Astrocyte (in vitro differentiated cells and primary cell): Measurements from ENCODE around the gene ST6GALNAC3. TPM values are rescaled to one million over a fixed set of nuclear protein-coding genes. Genes with fewer than 3 reads are reported as not detected.

ENCODE experiments used
- DNase-seq: peaks from one replicate; pipeline ENCODE4 v3.0.0-alpha.2; 2010; ENCODE audit warnings: low read depth
- FAIRE-seq: peaks from 2 replicates; lab custom pipeline; 2011; peaks lifted over from hg19 to GRCh38; lab: Jason Lieb, UNC
- H2AFZ ChIP-seq: 2 replicates; pipeline ENCODE4 v1.6.0; 2012; ENCODE audit warnings: low read depth, low read length, inconsistent platforms
- H3K27ac ChIP-seq: 2 replicates; pipeline ENCODE4 v1.5.1; 2011; ENCODE audit warnings: low read depth, low read length, inconsistent platforms
- H3K27me3 ChIP-seq: 2 replicates; pipeline ENCODE4 v1.6.0; 2011; ENCODE audit warnings: low read length, inconsistent platforms; ENCODE audit not compliant: insufficient read depth
- H3K36me3 ChIP-seq: 2 replicates; pipeline ENCODE4 v1.5.1; 2011; ENCODE audit warnings: low read length, inconsistent platforms; ENCODE audit not compliant: insufficient read depth
- H3K4me1 ChIP-seq: 2 replicates; pipeline ENCODE4 v1.5.1; 2011; ENCODE audit warnings: low read length, inconsistent platforms; ENCODE audit not compliant: insufficient read depth
- H3K4me2 ChIP-seq: 2 replicates; pipeline ENCODE4 v1.6.0; 2012; ENCODE audit warnings: low read length, inconsistent platforms
- H3K4me3 ChIP-seq: 2 replicates; pipeline ENCODE4 v1.5.1; 2011; ENCODE audit warnings: low read depth, mild to moderate bottlenecking, low read length, inconsistent platforms; ENCODE audit not compliant: insufficient read depth
- H3K79me2 ChIP-seq: 2 replicates; pipeline ENCODE4 v1.6.0; 2012; ENCODE audit warnings: mild to moderate bottlenecking, low read length, inconsistent platforms; ENCODE audit not compliant: insufficient read depth
- H3K9ac ChIP-seq: 2 replicates; pipeline ENCODE4 v1.6.0; 2012; ENCODE audit warnings: mild to moderate bottlenecking, low read length, inconsistent platforms
- H3K9me3 ChIP-seq: 2 replicates; pipeline ENCODE4 v1.5.1; 2012; ENCODE audit warnings: low read depth, mild to moderate bottlenecking, low read length, inconsistent platforms; ENCODE audit not compliant: insufficient read depth
- H4K20me1 ChIP-seq: 2 replicates; pipeline ENCODE4 v1.6.0; 2012; ENCODE audit warnings: low read length, inconsistent platforms; ENCODE audit not compliant: insufficient read depth
- H3K27ac Mint-ChIP-seq: one replicate; pipeline ENCODE4 v1.8.0; 2021; ENCODE audit warnings: mild to moderate bottlenecking, mixed read lengths; ENCODE audit not compliant: unreplicated experiment
- H3K27me3 Mint-ChIP-seq: one replicate; pipeline ENCODE4 v1.8.0; 2021; ENCODE audit warnings: low read depth, mixed read lengths; ENCODE audit not compliant: unreplicated experiment
- H3K36me3 Mint-ChIP-seq: one replicate; pipeline ENCODE4 v1.8.0; 2021; ENCODE audit warnings: low read depth, mixed read lengths; ENCODE audit not compliant: unreplicated experiment
- H3K4me1 Mint-ChIP-seq: one replicate; pipeline ENCODE4 v1.8.0; 2021; ENCODE audit warnings: low read depth, mixed read lengths; ENCODE audit not compliant: unreplicated experiment
- H3K4me3 Mint-ChIP-seq: one replicate; pipeline ENCODE4 v1.8.0; 2021; ENCODE audit warnings: mild to moderate bottlenecking, moderate library complexity, mixed read lengths; ENCODE audit not compliant: unreplicated experiment
- H3K9me3 Mint-ChIP-seq: one replicate; pipeline ENCODE4 v1.8.0; 2021; ENCODE audit warnings: mild to moderate bottlenecking, mixed read lengths; ENCODE audit not compliant: unreplicated experiment
- EZH2 ChIP-seq: IDR thresholded peaks from 2 replicates; pipeline ENCODE4 v1.6.1; 2012; ENCODE audit warnings: mild to moderate bottlenecking, low read length, inconsistent platforms; ENCODE audit not compliant: insufficient read depth
- total RNA-seq: library from RNA; stranded (reverse); gene quantifications from 2 replicates; pipeline ENCODE4 v1.2.1, GENCODE V29; 2021
- TF ChIP-seq, protein P1 (sequence below): IDR thresholded peaks from 2 replicates; pipeline ENCODE4 v1.5.1; 2011; ENCODE audit warnings: low read depth, mild to moderate bottlenecking, inconsistent platforms, low read length, moderate library complexity; ENCODE audit not compliant: insufficient read depth

ST6GALNAC3 gene
- total RNA-seq, 1 donor from 2014 or later = 3.2 TPM

DNA sequence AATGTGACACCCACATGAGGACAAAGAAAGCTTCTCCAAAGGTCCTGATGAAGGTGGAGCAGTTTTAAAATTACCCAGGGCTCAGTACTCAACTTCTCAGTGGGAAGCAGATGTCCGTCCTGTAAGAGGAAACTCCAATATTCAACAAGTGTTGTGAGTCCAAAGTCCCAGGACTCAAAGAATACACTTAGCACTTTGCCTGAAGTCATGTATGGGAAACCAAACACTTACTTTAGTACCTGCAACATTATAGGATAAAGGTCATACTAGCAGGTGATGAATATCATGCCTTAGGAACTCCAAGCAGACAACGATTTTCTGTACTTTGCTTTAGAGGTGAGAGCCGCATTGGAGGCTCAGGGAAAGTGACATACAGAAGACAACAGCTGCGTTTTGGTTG lies 37.2 kb upstream of the ST6GALNAC3 start:
- FAIRE-seq = no peak
- Histone ChIP-seq H3K9me3 (no peaks in the 10 kb centered on the region), H3K79me2 (no peaks in the 10 kb centered on the region), H3K27me3 (peaks cover 6% of the 10 kb centered on the region), H2AFZ (no peak overlapping the region), H3K4me2 (no peak overlapping the region), H3K9ac (no peak overlapping the region), H3K4me1 (no peaks in the 10 kb centered on the region), H3K4me3 (no peak overlapping the region), H3K36me3 (no peaks in the 10 kb centered on the region), H3K27ac (no peak overlapping the region), H4K20me1 (no peaks in the 10 kb centered on the region)
- no peaks in the 10 kb centered on the region for H3K27me3 Mint-ChIP-seq
- peaks cover 5% of the 10 kb centered on the region for H3K9me3 Mint-ChIP-seq
- no peak for TF ChIP-seq EZH2
- TF ChIP-seq, protein P1, sequence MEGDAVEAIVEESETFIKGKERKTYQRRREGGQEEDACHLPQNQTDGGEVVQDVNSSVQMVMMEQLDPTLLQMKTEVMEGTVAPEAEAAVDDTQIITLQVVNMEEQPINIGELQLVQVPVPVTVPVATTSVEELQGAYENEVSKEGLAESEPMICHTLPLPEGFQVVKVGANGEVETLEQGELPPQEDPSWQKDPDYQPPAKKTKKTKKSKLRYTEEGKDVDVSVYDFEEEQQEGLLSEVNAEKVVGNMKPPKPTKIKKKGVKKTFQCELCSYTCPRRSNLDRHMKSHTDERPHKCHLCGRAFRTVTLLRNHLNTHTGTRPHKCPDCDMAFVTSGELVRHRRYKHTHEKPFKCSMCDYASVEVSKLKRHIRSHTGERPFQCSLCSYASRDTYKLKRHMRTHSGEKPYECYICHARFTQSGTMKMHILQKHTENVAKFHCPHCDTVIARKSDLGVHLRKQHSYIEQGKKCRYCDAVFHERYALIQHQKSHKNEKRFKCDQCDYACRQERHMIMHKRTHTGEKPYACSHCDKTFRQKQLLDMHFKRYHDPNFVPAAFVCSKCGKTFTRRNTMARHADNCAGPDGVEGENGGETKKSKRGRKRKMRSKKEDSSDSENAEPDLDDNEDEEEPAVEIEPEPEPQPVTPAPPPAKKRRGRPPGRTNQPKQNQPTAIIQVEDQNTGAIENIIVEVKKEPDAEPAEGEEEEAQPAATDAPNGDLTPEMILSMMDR = no peak
- DNase-seq = no peak
- peaks cover 27% of the 10 kb centered on the region for H3K4me1 Mint-ChIP-seq
- no peak overlapping the region for H3K4me3 Mint-ChIP-seq
- H3K36me3 Mint-ChIP-seq = no peaks in the 10 kb centered on the region
- peak overlapping the region; percentile 63 for H3K27ac Mint-ChIP-seq

DNA sequence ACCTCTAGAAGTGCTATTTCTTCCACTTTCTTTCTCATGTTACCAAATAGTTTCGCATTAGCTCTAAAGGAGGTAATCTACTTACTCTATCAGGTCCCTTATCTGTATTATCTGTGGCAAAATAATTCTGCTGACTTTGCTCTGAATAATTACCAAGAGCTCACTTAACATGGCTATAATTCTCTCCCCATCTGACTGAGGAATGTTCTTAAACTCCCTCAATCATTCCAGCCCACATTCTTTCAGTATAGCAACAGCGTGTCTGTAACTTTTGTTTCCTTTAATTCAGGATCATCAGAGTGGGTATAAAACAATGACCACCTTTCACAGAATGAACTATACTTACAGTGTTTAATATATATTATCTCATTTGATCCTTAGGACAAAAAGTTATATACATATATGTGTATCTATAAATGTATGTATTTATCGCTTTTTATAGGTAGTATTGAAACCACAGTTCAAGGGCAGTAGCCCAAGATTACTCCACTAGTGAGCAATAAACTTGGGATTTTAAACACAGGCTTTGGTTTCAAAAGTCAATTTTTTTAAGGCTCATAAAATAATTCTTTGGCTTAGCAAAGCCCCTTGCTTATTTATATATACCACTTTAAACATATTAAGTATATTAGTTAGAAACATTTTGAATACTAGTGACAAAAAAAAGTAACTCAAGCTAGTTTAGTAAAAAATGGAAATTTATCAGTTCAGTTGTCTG lies 36.1 kb upstream of the ST6GALNAC3 start:
- Histone ChIP-seq H2AFZ (no peak overlapping the region), H3K79me2 (no peaks in the 10 kb centered on the region), H3K4me1 (no peaks in the 10 kb centered on the region), H3K27ac (no peak overlapping the region), H3K9ac (no peak overlapping the region), H3K36me3 (no peaks in the 10 kb centered on the region), H4K20me1 (no peaks in the 10 kb centered on the region), H3K4me2 (no peak overlapping the region), H3K4me3 (no peak overlapping the region), H3K27me3 (peaks cover 6% of the 10 kb centered on the region), H3K9me3 (no peaks in the 10 kb centered on the region)
- Mint-ChIP-seq H3K36me3 (no peaks in the 10 kb centered on the region), H3K9me3 (peaks cover 5% of the 10 kb centered on the region), H3K4me3 (no peak overlapping the region), H3K27me3 (no peaks in the 10 kb centered on the region), H3K27ac (peak overlapping the region; percentile 64), H3K4me1 (peaks cover 27% of the 10 kb centered on the region)
- FAIRE-seq = no peak
- TF ChIP-seq, protein P1 = no peak
- TF ChIP-seq EZH2 = no peak
- peak; percentile 66 for DNase-seq

DNA sequence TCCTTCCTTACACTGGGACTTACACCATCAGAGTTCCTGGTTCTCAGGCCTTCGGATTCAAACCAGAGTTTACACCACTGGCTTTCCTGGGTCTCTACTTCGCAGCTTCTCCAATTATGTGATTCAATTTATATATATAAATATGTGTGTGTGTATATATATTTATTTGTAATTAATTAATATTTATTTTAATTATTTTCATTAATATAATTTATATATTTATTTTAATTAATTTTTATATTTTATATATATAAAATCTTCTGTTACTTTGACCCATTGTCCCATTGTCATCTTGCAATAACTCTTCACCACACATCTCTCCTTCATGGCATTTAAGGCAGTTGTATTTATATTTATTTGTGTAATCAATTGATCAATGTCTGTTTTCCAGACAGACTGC lies 28.4 kb upstream of the ST6GALNAC3 start:
- H3K4me3 Mint-ChIP-seq = no peak overlapping the region
- Histone ChIP-seq H3K4me2 (no peak overlapping the region), H3K4me1 (no peaks in the 10 kb centered on the region), H3K9me3 (no peaks in the 10 kb centered on the region), H3K27ac (no peak overlapping the region), H3K79me2 (no peaks in the 10 kb centered on the region), H3K36me3 (no peaks in the 10 kb centered on the region), H3K4me3 (no peak overlapping the region), H3K9ac (no peak overlapping the region), H2AFZ (no peak overlapping the region), H3K27me3 (no peaks in the 10 kb centered on the region), H4K20me1 (no peaks in the 10 kb centered on the region)
- H3K9me3 Mint-ChIP-seq = no peaks in the 10 kb centered on the region
- H3K36me3 Mint-ChIP-seq = no peaks in the 10 kb centered on the region
- no peak for DNase-seq
- no peak for FAIRE-seq
- H3K4me1 Mint-ChIP-seq = peaks cover 4% of the 10 kb centered on the region
- no peak for TF ChIP-seq EZH2
- no peaks in the 10 kb centered on the region for H3K27me3 Mint-ChIP-seq
- H3K27ac Mint-ChIP-seq = no peak overlapping the region
